8988T (cell line): ENCODE measurements around the gene GPR17.
A peak's percentile ranks its signal among the peaks of the same experiment; 100 is the strongest.

Experiments used
- DNase-seq: peaks from one replicate; pipeline ENCODE4 v3.0.0; 2011

The GPR17 gene

GRCh38 chr2:127645395-127646291 is at the start of gene GPR17:
GPR17 (plus strand) TSS chr2:127646153; CDS start chr2:127650736, 4,583 bp downstream.
- DNase-seq: no peak

GRCh38 chr2:127596311-127597045 is 49.5 kb upstream of the GPR17 start:
- DNase-seq: no peak

- DNase-seq: no peak
Observed at GRCh38 chr2:127597046-127597983, 48.6 kb upstream of the GPR17 start.

GRCh38 chr2:127597984-127598380 is 48.0 kb upstream of the GPR17 start:
- DNase-seq: no peak

- DNase-seq: no peak
Observed at GRCh38 chr2:127598711-127599110, 47.2 kb upstream of the GPR17 start.

- DNase-seq: no peak
Observed at GRCh38 chr2:127599211-127599610, 46.7 kb upstream of the GPR17 start.

GRCh38 chr2:127604986-127605385 is 41.0 kb upstream of the GPR17 start:
- DNase-seq: no peak

- no peak for DNase-seq
Observed at GRCh38 chr2:127605691-127606263, 40.2 kb upstream of the GPR17 start.

GRCh38 chr2:127606625-127607398 is 39.1 kb upstream of the GPR17 start:
- DNase-seq: no peak

- DNase-seq: no peak
Observed at GRCh38 chr2:127607399-127607908, 38.5 kb upstream of the GPR17 start.

- no peak for DNase-seq
Observed at GRCh38 chr2:127608061-127609030, 37.6 kb upstream of the GPR17 start.

- DNase-seq: no peak
Observed at GRCh38 chr2:127609031-127609751, 36.8 kb upstream of the GPR17 start.

- DNase-seq: no peak
Observed at GRCh38 chr2:127609818-127610217, 36.1 kb upstream of the GPR17 start.

- no peak for DNase-seq
Observed at GRCh38 chr2:127610561-127610960, 35.4 kb upstream of the GPR17 start.

GRCh38 chr2:127611076-127611925 is 34.7 kb upstream of the GPR17 start:
- DNase-seq: no peak

GRCh38 chr2:127612111-127612822 is 33.7 kb upstream of the GPR17 start:
- DNase-seq: no peak

- DNase-seq: no peak
Observed at GRCh38 chr2:127614246-127614645, 31.7 kb upstream of the GPR17 start.

- DNase-seq: peak; percentile 8
Observed at GRCh38 chr2:127614731-127615130, 31.2 kb upstream of the GPR17 start.
